Fibroblast of skin of scalp (primary cell): ENCODE measurements around the gene IFNA10.
"Not testable (repeated sequence)": the region's sequence is repeated elsewhere in the genome, so short reads cannot be mapped to it uniquely, and the experiment has no call there.

ENCODE experiments used
- DNase-seq: peaks from one replicate; pipeline ENCODE4 v3.0.0-alpha.2; 2013

Gene IFNA10

GRCh38 chr9:21187487-21187886 lies 19.5 kb downstream of the IFNA10 start, which contains the start of gene IFNA4:
Gene IFNA4, minus strand, starts transcription at chr9:21187587. Its CDS starts 56 bp downstream, at chr9:21187531.
- not testable (repeated sequence) for DNase-seq

- peak; percentile 5 for DNase-seq
Observed at GRCh38 chr9:21182810-21183736, 23.9 kb downstream of the IFNA10 start.

GRCh38 chr9:21174671-21175070 lies 32.3 kb downstream of the IFNA10 start:
- no peak for DNase-seq

- DNase-seq = no peak
Observed at GRCh38 chr9:21172156-21172555, 34.8 kb downstream of the IFNA10 start.

GRCh38 chr9:21171351-21171750 lies 35.6 kb downstream of the IFNA10 start:
- DNase-seq = no peak

DNA sequence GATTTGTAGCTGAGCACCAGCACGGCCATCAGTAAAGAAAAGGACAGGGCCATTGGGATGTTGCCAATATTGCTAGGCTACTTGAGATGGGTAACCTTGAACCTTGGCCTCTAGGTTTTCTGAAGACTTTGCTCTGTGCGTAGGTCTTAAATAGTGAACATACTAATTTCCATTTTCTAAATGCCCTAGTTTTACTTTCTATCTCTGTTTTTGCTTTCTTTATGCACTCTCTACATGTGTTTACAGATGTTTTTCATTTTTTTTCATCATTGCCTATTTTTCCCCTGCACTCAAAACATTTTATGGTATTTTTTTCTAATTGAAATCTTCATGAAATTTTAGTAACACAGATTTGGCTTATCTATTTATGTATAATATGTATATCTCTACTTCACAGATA lies 40.4 kb downstream of the IFNA10 start, which contains the start of gene IFNA21:
IFNA21 (minus strand) TSS at position 101 of the 400 bp plus-strand sequence; CDS start at position 53, 48 bp downstream.
- DNase-seq = not testable (repeated sequence)

- no peak for DNase-seq
Observed at GRCh38 chr9:21165516-21165915, 41.4 kb downstream of the IFNA10 start.

DNA sequence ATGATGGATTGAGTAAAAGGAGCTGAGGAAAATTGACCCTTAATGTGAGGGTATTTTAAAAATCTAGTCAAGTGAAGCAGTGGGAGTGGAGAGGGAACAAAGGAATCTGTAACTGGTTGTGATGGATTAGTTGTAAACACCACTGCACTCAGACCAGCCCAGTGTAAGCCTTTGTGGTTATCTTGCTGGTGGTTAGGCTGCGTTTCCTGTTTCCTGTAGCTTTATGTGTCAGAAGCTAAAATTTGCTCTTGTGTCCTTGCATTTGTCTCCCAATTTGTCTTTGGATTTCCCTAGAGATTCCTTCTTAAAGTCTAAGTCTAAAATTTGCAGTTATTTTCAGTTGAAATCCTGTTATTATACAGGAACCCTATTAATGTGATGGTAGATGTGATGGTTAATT lies 46.8 kb downstream of the IFNA10 start:
- DNase-seq = no peak
